ENCODE measurements around the gene DCTN4.

DNA sequence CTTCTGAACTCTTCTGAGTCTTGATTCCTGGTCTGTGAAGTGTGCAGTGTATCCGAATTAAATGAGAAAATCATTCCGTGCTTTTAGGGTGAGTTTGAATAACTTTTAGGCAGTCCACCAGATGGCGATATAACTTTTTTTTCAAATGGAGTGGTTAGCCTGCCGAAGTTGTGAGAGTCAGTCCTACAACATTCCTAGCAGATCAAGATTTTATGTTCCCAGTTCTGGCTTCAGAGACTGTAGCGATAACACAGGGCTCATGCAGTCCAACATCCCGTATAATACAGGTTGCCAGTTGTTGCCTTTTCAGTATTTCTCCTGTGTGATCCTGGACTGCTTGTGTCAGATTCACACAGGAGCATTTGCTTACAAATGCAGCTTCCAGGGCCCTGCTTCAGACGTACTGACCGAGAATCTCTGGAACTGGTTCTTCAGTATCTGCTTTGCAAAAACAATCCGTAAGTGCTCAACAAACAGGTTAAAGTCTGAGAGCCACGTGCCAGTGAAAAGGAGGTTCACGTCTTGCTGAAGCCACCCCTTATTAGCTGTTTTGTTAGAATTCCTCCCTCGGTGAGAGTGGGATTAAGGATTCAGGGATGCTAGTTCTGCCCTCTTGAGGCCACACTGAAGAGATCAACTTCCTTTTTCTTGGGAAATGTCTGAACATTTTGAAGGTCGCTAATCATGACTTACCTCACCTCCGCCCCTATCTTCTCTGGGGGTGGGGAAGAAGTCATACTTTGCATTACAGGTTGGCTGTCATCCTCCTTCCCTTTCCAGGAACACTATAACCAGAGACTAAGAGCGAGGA is 42.5 kb upstream of the DCTN4 start:
- TF ChIP-seq, protein P1, sequence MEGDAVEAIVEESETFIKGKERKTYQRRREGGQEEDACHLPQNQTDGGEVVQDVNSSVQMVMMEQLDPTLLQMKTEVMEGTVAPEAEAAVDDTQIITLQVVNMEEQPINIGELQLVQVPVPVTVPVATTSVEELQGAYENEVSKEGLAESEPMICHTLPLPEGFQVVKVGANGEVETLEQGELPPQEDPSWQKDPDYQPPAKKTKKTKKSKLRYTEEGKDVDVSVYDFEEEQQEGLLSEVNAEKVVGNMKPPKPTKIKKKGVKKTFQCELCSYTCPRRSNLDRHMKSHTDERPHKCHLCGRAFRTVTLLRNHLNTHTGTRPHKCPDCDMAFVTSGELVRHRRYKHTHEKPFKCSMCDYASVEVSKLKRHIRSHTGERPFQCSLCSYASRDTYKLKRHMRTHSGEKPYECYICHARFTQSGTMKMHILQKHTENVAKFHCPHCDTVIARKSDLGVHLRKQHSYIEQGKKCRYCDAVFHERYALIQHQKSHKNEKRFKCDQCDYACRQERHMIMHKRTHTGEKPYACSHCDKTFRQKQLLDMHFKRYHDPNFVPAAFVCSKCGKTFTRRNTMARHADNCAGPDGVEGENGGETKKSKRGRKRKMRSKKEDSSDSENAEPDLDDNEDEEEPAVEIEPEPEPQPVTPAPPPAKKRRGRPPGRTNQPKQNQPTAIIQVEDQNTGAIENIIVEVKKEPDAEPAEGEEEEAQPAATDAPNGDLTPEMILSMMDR (IDR thresholded peaks at IDR 0.05; ENCODE audit: poor library complexity), result peak; percentile 61
- TF ChIP-seq EZH2phosphoT487 (IDR thresholded peaks at IDR 0.05; ENCODE audit: low read depth, severe bottlenecking, unreplicated experiment) (no peak), EZH2 (IDR thresholded peaks at IDR 0.05; ENCODE audit: borderline replicate concordance) (no peak)

All from hepatocyte (in vitro differentiated cells).